ENCODE measurements around the gene PAQR6.
"Not testable (repeated sequence)": the region's sequence is repeated elsewhere in the genome, so short reads cannot be mapped to it uniquely, and the experiment has no call there.

PAQR6 gene

GRCh38 chr1:156230473-156230837 lies 17.4 kb downstream of the PAQR6 start:
- DNase-seq (ENCODE audit: low read depth) = no peak

- no peak for DNase-seq (ENCODE audit: low read depth)
Measured at GRCh38 chr1:156229809-156230472, 17.9 kb downstream of the PAQR6 start.

- no peak for DNase-seq (ENCODE audit: low read depth)
Measured at GRCh38 chr1:156228501-156228900, 19.4 kb downstream of the PAQR6 start.

DNA sequence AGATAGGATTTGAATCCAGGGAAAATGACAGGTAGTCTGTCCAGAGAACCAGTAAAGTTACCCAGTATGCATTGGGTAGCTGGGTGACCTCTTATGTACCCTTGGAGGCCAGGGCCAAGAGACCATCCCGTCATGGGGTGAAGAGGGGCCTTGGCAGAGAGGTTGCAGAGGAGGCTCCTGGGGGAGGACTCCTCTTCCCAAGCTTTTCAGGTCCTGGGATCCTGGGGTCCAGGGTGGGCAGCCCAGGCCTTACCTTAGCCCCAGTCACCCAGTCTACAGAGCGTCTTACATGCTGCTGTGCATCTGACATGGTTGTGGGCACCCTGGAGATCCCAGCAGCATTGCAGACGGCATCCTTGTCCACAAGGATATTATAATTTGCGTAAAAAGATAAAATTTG lies 21.1 kb downstream of the PAQR6 start:
- no peak for DNase-seq (ENCODE audit: low read depth)

DNA sequence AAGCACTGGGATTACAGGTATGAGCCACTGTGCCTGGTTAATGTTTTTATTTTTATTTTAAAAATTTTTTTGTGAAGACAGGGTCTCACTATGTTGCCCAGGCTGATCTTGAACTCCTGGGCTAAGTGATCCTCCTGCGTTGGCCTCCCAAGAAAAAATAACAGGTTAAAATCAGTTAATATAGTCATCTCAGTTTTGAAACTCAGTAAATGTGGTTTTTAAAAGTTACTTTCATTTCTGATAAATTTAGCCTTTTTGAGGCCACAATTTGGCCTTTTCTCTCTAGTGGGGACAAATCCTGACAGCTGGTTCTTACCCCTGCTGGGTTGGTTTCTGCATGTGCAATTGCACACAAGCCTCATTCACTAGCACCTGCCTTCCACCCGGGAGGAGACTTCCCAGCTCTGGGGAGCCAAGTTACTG lies 21.7 kb downstream of the PAQR6 start:
- no peak for DNase-seq (ENCODE audit: low read depth)

DNA sequence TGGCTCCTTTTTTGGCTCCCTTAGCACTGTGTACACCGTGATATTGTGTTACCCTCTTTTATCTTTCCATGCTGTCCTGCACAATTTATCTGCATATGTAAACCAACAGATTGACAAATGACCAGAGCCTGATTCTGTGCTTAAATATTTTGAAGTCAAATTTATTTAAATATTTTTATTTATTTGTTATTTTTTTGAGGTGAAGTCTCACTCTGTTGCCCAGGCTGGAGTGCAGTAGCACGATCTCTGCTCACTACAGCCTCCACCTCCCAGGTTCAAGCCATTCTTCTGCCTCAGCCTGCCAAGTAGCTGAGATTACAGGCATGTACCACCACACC lies 22.2 kb downstream of the PAQR6 start:
- DNase-seq (ENCODE audit: low read depth) = no peak

DNA sequence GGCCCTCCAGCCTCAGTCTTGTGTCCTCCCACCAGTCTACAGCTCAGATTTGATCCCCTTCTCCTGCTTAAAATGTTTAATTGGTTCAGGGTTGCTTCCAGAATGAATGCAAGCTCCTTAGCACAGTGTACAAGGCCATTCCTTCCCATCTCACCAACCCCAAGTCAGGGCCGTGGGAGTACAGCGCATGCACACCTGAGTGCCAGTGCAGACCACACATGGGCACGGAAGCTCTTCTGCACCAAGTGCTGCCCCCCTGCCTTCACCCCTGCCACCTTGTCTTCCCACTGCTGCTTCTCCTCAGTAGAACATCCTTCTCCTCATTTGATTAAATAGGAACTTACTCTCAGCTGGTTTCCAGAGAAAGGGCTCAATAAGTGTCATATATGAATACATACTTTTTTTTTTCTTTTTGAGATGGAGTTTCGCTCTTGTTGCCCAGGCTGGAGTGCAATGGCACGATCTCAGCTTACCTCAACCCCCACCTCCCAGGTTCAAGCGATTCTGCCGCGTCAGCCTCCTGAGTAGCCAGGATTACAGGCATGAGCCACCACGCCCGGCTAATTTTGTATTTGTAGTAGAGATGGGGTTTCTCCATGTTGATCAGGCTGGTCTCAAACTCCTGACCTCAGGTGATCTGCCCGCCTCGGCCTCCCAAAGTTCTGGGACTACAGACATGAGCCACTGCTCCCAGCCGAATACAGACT lies 25.7 kb downstream of the PAQR6 start:
- DNase-seq (ENCODE audit: low read depth) = no peak

GRCh38 chr1:156220226-156220625 lies 27.6 kb downstream of the PAQR6 start:
- DNase-seq (ENCODE audit: low read depth) = no peak

DNA sequence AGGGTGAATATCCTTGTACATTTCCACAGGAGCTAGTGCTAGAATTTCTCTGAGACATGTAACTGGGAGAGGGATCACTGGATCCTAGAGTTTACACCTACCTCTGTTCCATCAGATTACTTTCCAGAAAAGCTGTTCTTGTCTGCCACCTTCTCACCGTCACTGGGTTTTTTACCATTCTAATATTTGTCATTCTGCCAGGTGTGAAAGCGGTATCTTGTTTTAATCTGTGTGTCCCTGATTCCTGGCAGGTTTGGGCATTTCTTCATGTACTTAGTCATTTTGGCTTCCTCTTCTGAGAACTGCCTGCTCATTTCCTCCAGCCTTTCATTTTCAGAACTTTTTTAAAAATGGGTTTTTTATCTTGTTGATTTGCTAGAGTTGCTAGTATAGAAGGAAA lies 30.0 kb downstream of the PAQR6 start:
- DNase-seq (ENCODE audit: low read depth) = no peak

- not testable (repeated sequence) for DNase-seq (ENCODE audit: low read depth)
Measured at GRCh38 chr1:156216361-156217086, 31.3 kb downstream of the PAQR6 start.

- no peak for DNase-seq (ENCODE audit: low read depth)
Measured at GRCh38 chr1:156214024-156214748, 33.7 kb downstream of the PAQR6 start.

- DNase-seq (ENCODE audit: low read depth) = no peak
Measured at GRCh38 chr1:156213644-156213966, 34.3 kb downstream of the PAQR6 start.

DNA sequence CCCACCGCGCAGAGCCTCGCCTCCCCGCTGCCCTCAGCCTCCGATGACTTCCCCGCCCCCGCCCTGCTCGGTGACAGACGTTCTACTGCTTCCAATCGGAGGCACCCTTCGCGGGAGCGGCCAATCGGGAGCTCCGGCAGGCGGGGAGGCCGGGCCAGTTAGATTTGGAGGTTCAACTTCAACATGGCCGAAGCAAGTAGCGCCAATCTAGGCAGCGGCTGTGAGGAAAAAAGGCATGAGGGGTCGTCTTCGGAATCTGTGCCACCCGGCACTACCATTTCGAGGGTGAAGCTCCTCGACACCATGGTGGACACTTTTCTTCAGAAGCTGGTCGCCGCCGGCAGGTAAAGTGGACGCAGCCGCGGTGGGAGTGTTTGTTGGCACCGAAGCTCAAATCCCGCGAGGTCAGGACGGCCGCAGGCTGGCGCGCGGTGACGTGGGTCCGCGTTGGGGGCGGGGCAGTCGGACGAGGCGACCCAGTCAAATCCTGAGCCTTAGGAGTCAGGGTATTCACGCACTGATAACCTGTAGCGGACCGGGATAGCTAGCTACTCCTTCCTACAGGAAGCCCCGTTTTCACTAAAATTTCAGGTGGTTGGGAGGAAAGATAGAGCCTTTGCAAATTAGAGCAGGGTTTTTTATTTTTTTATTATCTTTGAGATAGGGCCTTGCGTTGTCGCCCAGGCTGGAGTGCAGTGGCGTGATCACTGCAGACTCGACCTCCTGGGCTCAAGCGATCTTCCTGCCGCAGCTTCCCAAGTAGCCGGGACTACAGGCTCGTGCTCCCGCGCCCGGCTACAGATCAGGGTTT lies 34.8 kb downstream of the PAQR6 start, which contains the start of gene PMF1:
PMF1 (plus strand) TSS at position 175 of the 811 bp plus-strand sequence; CDS start at position 184, 9 bp downstream.
- peak; percentile 86 for DNase-seq (ENCODE audit: low read depth)

- no peak for DNase-seq (ENCODE audit: low read depth)
Measured at GRCh38 chr1:156212130-156212529, 35.7 kb downstream of the PAQR6 start.

- no peak for DNase-seq (ENCODE audit: low read depth)
Measured at GRCh38 chr1:156211243-156211642, 36.6 kb downstream of the PAQR6 start.

DNA sequence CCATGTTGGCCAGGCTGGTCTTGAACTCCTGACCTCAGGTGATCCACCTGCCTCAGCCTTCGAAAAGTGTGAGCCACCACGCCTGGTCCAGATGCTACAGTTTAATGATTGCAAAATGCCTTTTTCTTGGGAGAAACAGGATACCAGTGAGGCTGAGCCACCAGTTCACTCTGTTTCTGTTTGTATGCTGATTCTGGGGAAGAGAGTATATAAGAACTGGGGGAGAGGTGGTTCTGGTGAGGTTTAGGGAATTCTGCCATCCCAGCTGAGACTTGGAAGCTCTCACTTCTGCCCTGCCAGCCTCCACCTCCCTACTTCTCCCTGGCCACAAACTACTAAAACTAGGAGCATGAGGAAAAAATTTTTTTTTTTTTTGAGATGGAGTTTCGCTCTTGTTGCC lies 43.2 kb downstream of the PAQR6 start:
- no peak for DNase-seq (ENCODE audit: low read depth)

DNA sequence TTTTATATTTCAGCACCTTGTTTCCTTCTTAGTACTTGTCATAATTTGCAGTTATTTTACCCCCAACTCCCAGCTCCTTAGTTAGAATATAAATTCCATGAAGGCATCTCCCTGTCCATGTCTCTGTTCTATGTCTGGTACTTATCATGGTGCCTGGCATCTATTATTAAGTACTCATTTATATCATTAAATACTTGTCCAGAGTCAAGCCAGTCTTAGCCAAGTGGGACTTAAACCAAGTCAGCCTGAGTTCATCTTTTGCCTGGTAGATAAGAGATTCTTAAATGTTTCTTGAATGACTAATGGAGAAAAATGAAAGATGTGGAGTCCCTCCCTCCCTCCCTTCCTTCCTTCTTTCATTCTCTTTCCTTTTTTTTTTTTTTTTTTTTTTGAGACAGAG lies 44.5 kb downstream of the PAQR6 start:
- DNase-seq (ENCODE audit: low read depth) = no peak

DNA sequence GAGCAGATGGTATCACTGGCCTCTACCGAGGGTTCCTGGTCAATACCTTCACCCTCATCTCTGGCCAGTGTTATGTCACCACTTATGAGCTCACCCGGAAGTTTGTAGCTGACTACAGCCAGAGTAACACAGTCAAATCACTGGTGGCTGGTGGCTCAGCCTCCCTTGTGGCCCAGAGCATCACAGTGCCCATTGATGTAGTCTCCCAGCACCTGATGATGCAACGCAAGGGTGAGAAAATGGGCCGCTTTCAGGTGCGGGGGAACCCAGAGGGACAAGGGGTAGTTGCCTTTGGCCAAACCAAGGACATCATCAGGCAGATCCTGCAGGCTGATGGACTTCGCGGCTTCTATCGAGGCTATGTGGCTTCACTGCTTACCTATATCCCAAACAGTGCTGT lies 47.8 kb downstream of the PAQR6 start:
- no peak for DNase-seq (ENCODE audit: low read depth)

DNA sequence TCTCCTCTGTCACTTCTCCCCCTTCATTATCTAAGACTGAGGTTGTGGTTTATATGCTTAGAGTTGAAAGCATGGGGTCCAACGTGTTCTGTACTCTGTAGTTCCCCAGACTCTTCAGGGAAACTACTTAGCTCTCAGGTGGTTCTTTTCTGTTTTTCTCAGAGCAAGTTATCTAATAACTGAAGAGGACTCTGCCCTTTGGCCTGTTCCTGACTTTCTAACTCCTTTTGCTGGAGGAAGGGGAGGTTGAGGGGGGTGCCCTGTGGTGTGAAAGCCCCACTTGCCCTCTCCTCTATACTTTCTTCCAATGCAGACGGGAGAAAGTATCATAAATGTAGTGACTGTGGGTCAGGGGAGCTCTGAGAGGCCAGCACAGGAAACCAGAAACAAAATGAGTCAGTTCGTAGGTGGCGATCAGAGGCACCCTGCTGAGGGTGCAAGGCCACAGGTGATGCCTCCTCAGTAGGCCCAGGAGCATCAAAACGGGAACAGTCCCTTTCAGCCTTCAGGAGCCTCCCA lies 49.0 kb downstream of the PAQR6 start:
- DNase-seq (ENCODE audit: low read depth) = no peak

DNA sequence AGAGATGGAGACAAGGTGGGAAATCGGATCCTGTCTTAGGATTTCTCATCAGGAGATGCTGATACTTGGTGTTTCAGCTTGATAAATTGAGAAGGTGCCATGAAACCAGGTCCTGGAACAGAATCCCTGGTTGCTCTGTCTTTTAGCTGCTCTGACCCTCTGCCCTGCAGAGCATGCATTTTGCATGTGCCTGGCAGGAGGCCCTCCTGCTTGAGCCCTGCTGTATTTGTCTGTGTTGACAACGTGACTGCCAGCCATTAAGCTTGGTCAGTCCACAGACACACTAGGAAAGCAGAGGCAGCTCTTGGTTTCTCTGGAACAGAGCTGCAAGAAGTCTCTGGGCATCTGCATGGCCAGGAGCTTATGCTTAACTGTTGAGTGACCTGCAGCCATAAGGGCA lies 51.4 kb downstream of the PAQR6 start:
- DNase-seq (ENCODE audit: low read depth) = no peak

GRCh38 chr1:156195853-156196252 lies 52.0 kb downstream of the PAQR6 start:
- DNase-seq (ENCODE audit: low read depth) = no peak

DNA sequence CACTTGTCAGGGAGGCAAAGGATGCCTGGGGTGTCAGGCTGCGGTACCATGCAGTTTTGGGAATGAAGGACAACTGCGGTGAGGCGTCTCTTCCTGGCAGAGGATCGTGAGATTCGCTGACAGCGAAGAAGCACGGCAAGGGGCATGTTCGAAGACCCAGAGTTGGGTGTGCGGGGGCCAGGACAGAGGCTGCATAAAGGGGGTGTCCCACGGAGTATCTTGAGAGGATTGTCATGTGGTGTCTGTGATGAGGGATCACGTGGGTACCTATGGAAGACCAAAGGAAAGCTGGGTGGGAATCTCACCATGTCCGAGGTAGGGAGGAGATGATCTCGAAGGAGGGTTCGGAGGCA lies 53.6 kb downstream of the PAQR6 start:
- no peak for DNase-seq (ENCODE audit: low read depth)
